ENCODE measurements around the gene PITX3. TPM values are rescaled to one million over a fixed set of nuclear protein-coding genes. Genes with fewer than 3 reads are reported as not detected.

The PITX3 gene
- total RNA-seq, 1 experiment from 2014 or later = not detected

Other genes with a start within 250 kb of the PITX3 start
- gene ARMH3, start 185.3 kb downstream of the PITX3 start, total RNA-seq (2014; rRNA removed; shearing (Covaris generic)) = 8.4 and 9.2 TPM in 2 replicates
- 42.1 and 47.5 TPM in 2 replicates for gene HPS6, start 176.2 kb downstream of the PITX3 start, total RNA-seq (2014; rRNA removed; shearing (Covaris generic))
- 37.4 and 40.3 TPM in 2 replicates for gene LDB1, start 121.1 kb downstream of the PITX3 start, total RNA-seq (2014; rRNA removed; shearing (Covaris generic))
- 41.8 and 51.2 TPM in 2 replicates for gene PPRC1, start 108.5 kb downstream of the PITX3 start, total RNA-seq (2014; rRNA removed; shearing (Covaris generic))
- gene NOLC1, start 89.1 kb downstream of the PITX3 start, total RNA-seq (2014; rRNA removed; shearing (Covaris generic)) = 79.1 and 88.7 TPM in 2 replicates
- gene ELOVL3, start 15.2 kb downstream of the PITX3 start, total RNA-seq (2014; rRNA removed; shearing (Covaris generic)) = 0.15 and 0.16 TPM in 2 replicates
- gene GBF1, start 4.0 kb upstream of the PITX3 start, total RNA-seq (2014; rRNA removed; shearing (Covaris generic)) = 28.6 and 32.5 TPM in 2 replicates
- gene NFKB2, start 154.2 kb upstream of the PITX3 start, total RNA-seq (2014; rRNA removed; shearing (Covaris generic)) = 27.5 and 38.4 TPM in 2 replicates
- 0.18 and 0.47 TPM in 2 replicates for gene PSD, start 177.3 kb upstream of the PITX3 start, total RNA-seq (2014; rRNA removed; shearing (Covaris generic))
- gene FBXL15, start 179.3 kb upstream of the PITX3 start, total RNA-seq (2014; rRNA removed; shearing (Covaris generic)) = 25.5 and 49.5 TPM in 2 replicates
- 37.0 and 38.6 TPM in 2 replicates for gene CUEDC2, start 191.1 kb upstream of the PITX3 start, total RNA-seq (2014; rRNA removed; shearing (Covaris generic))
- 4.5 and 11.7 TPM in 2 replicates for gene C10orf95, start 210.0 kb upstream of the PITX3 start, total RNA-seq (2014; rRNA removed; shearing (Covaris generic))

Data from HT-29 (cell line).